Stimulated activated CD8-positive, alpha-beta memory T cell treated with anti-CD3 and anti-CD28 coated beads, Interleukin-7, amount 100 ng/mL, for 1 hour (primary cell): Measurements from ENCODE around the gene C2orf74.
"Not testable (repeated sequence)": the region's sequence is repeated elsewhere in the genome, so short reads cannot be mapped to it uniquely, and the experiment has no call there.

ENCODE experiments used
- DNase-seq, 2 donors: peaks; one replicate each; pipeline ENCODE4 v3.0.0-alpha.2; 2020; ENCODE audit warnings: low read depth in 2 of 2

Gene C2orf74

GRCh38 chr2:61161888-61162287 lies at the start of gene C2orf74:
Gene C2orf74, plus strand, starts transcription at chr2:61162188. Its CDS starts 327 bp downstream, at chr2:61162515.
- no peak for DNase-seq

- DNase-seq = no peak
Measured at GRCh38 chr2:61114147-61114546, 47.8 kb upstream of the C2orf74 start.

GRCh38 chr2:61116302-61116701 lies 45.7 kb upstream of the C2orf74 start:
- no peak for DNase-seq

- no peak for DNase-seq
Measured at GRCh38 chr2:61117534-61117933, 44.5 kb upstream of the C2orf74 start.

GRCh38 chr2:61125123-61125710 lies 36.8 kb upstream of the C2orf74 start:
- DNase-seq = no peak

GRCh38 chr2:61125798-61126197 lies 36.2 kb upstream of the C2orf74 start:
- no peak for DNase-seq

- DNase-seq = not testable (repeated sequence)
Measured at GRCh38 chr2:61128122-61128521, 33.9 kb upstream of the C2orf74 start.

- DNase-seq = no peak
Measured at GRCh38 chr2:61134141-61134540, 27.8 kb upstream of the C2orf74 start.

- no peak for DNase-seq
Measured at GRCh38 chr2:61135510-61135909, 26.5 kb upstream of the C2orf74 start.

GRCh38 chr2:61138859-61139258 lies 23.1 kb upstream of the C2orf74 start:
- DNase-seq = no peak

GRCh38 chr2:61141151-61141550 lies 20.8 kb upstream of the C2orf74 start:
- DNase-seq = no peak

- DNase-seq = peak; percentile 83 to 91
Measured at GRCh38 chr2:61144697-61145268, 17.2 kb upstream of the C2orf74 start.

GRCh38 chr2:61145990-61146389 lies 16.0 kb upstream of the C2orf74 start:
- DNase-seq = no peak

- DNase-seq = not testable (repeated sequence)
Measured at GRCh38 chr2:61148091-61148490, 13.9 kb upstream of the C2orf74 start.

GRCh38 chr2:61149074-61149473 lies 12.9 kb upstream of the C2orf74 start:
- DNase-seq = no peak

GRCh38 chr2:61151436-61151835 lies 10.6 kb upstream of the C2orf74 start:
- DNase-seq = no peak

- DNase-seq = no peak
Measured at GRCh38 chr2:61157371-61158003, 4.5 kb upstream of the C2orf74 start.

- DNase-seq = no peak
Measured at GRCh38 chr2:61158356-61158955, 3.5 kb upstream of the C2orf74 start.

- DNase-seq = no peak
Measured at GRCh38 chr2:61162721-61163120, 733 bp downstream of the C2orf74 start.

GRCh38 chr2:61165082-61165481 lies 3.1 kb downstream of the C2orf74 start:
- DNase-seq = not testable (repeated sequence)

GRCh38 chr2:61165946-61166345 lies 4.0 kb downstream of the C2orf74 start:
- DNase-seq = no peak

- DNase-seq = no peak
Measured at GRCh38 chr2:61167579-61167978, 5.6 kb downstream of the C2orf74 start.

GRCh38 chr2:61172671-61173070 lies 10.7 kb downstream of the C2orf74 start:
- DNase-seq = no peak
